HepG2 (cell line): ENCODE data around the gene ASB4. TPM values are rescaled to one million over a fixed set of nuclear protein-coding genes. Genes with fewer than 3 reads are reported as not detected.

ENCODE experiments used
- BRCA1 ChIP-seq: sonication (generic); formaldehyde crosslinking; IDR thresholded peaks from 2 replicates; pipeline ENCODE4 v1.4.0; 2020; ENCODE audit warnings: missing genetic modification reagents
- CBX5 ChIP-seq: sonication (generic); formaldehyde crosslinking; IDR thresholded peaks from 2 replicates; pipeline ENCODE4 v1.4.0; 2020; ENCODE audit warnings: missing genetic modification reagents, borderline replicate concordance
- FOSL2 ChIP-seq: sonication (generic); formaldehyde crosslinking; IDR thresholded peaks from 2 replicates; pipeline ENCODE4 v1.4.0; 2020; ENCODE audit warnings: missing genetic modification reagents
- FOXO1 ChIP-seq: sonication (generic); formaldehyde crosslinking; IDR thresholded peaks from 2 replicates; pipeline ENCODE4 v1.4.0; 2020; ENCODE audit warnings: missing genetic modification reagents
- HMG20A ChIP-seq: IDR thresholded peaks from 2 replicates; pipeline ENCODE4 v1.6.1; 2016; ENCODE audit warnings: borderline replicate concordance
- KDM1A ChIP-seq: IDR thresholded peaks from 2 replicates; pipeline ENCODE4 v1.6.1; 2016; ENCODE audit warnings: missing compliant biosample characterization
- KMT2B ChIP-seq: IDR thresholded peaks from 2 replicates; pipeline ENCODE4 v1.6.1; 2016; ENCODE audit warnings: missing genetic modification reagents, missing compliant biosample characterization
- LCORL ChIP-seq, 2 experiments: fragments of 450-650 bp in 1 of 2; sonication (generic) in 1 of 2; formaldehyde crosslinking in 1 of 2; IDR thresholded peaks; 2 replicates each; pipeline versions ENCODE4 v1.5.0 to v1.6.1; 2017 to 2020; ENCODE audit warnings: antibody characterized with exemption in 1 of 2, missing genetic modification reagents in 1 of 2
- MAF1 ChIP-seq: sonication (generic); formaldehyde crosslinking; IDR thresholded peaks from 2 replicates; pipeline ENCODE4 v1.5.0; 2020; ENCODE audit warnings: missing genetic modification reagents, borderline replicate concordance
- NFKBIZ ChIP-seq: IDR thresholded peaks from 2 replicates; pipeline ENCODE4 v1.6.1; 2018; ENCODE audit warnings: missing genetic modification reagents, missing compliant biosample characterization
- NR2F6 ChIP-seq, 2 experiments: IDR thresholded peaks; 2 replicates each; pipeline ENCODE4 v1.6.1; 2016; ENCODE audit warnings: antibody characterized with exemption in 1 of 2, mild to moderate bottlenecking in 1 of 2
- PITX1 ChIP-seq: sonication (generic); formaldehyde crosslinking; IDR thresholded peaks from 2 replicates; pipeline ENCODE4 v1.5.1; 2020; ENCODE audit warnings: mild to moderate bottlenecking, missing genetic modification reagents
- SIX1 ChIP-seq: sonication (generic); formaldehyde crosslinking; IDR thresholded peaks from 2 replicates; pipeline ENCODE4 v1.4.0; 2020; ENCODE audit warnings: missing genetic modification reagents, borderline replicate concordance
- TFE3 ChIP-seq: IDR thresholded peaks from 2 replicates; pipeline ENCODE4 v1.6.1; 2016
- ZFX ChIP-seq: sonication (generic); formaldehyde crosslinking; IDR thresholded peaks from 2 replicates; pipeline ENCODE4 v1.4.0; 2020; ENCODE audit warnings: mild to moderate bottlenecking, low read depth, missing genetic modification reagents, moderate library complexity
- ZNF124 ChIP-seq: sonication (generic); formaldehyde crosslinking; IDR thresholded peaks from 2 replicates; pipeline ENCODE4 v1.4.0; 2020; ENCODE audit warnings: missing genetic modification reagents
- ZNF3 ChIP-seq: IDR thresholded peaks from 2 replicates; pipeline ENCODE4 v1.7.0; 2017; ENCODE audit warnings: inconsistent platforms
- ZNF614 ChIP-seq: IDR thresholded peaks from 2 replicates; pipeline ENCODE4 v1.6.1; 2018; ENCODE audit warnings: missing biosample characterization, missing genetic modification reagents, inconsistent platforms, borderline replicate concordance
- ZNF644 ChIP-seq: IDR thresholded peaks from 2 replicates; pipeline ENCODE4 v1.6.1; 2016; ENCODE audit warnings: low read depth
- polyA plus RNA-seq, 8 experiments: library from polyadenylated mRNA; depleted of rRNA in 3 of 8; stranded (reverse) in 7 of 8; unstranded in 1 of 8; fragments of >200 nt; fragmentation: Illumina TruSeq in 4 of 8; extraction: Trizol in 4 of 8; gene quantifications; 2 replicates each; pipeline versions ENCODE4 v1.2.1 to v1.2.3, GENCODE V29; 2011 to 2016; ENCODE audit warnings: low read depth in 4 of 8, missing spikeins in 1 of 8, mixed read lengths in 1 of 8; ENCODE audit not compliant: insufficient read depth in 1 of 8
- total RNA-seq, 5 experiments: library from RNA; depleted of rRNA; stranded (reverse); fragments of >200 nt; fragmentation: Illumina TruSeq; extraction: Trizol; gene quantifications; 2 replicates each; pipeline ENCODE4 v1.2.3, GENCODE V29; 2016; ENCODE audit warnings: low read depth in 1 of 5
- TF ChIP-seq, protein P1 (sequence below): sonication (generic); formaldehyde crosslinking; IDR thresholded peaks from 2 replicates; pipeline ENCODE4 v1.8.0; 2022; ENCODE audit warnings: mild to moderate bottlenecking, missing genetic modification reagents; ENCODE audit not compliant: insufficient replicate concordance
- TF ChIP-seq, protein P2 (sequence below): sonication (generic); formaldehyde crosslinking; IDR thresholded peaks from 2 replicates; pipeline ENCODE4 v1.4.0; 2020; ENCODE audit warnings: mild to moderate bottlenecking, missing genetic modification reagents
- TF ChIP-seq, protein P3 (sequence below): sonication (generic); formaldehyde crosslinking; IDR thresholded peaks from 2 replicates; pipeline ENCODE4 v1.4.0; 2020; ENCODE audit warnings: missing genetic modification reagents, borderline replicate concordance

ASB4 gene
- total and polyA plus RNA-seq, 2 of the 13 experiments (the other 11 are each of a cell fraction or from before 2014, with no cell fraction given): 1.1 to 4.0 TPM

DNA sequence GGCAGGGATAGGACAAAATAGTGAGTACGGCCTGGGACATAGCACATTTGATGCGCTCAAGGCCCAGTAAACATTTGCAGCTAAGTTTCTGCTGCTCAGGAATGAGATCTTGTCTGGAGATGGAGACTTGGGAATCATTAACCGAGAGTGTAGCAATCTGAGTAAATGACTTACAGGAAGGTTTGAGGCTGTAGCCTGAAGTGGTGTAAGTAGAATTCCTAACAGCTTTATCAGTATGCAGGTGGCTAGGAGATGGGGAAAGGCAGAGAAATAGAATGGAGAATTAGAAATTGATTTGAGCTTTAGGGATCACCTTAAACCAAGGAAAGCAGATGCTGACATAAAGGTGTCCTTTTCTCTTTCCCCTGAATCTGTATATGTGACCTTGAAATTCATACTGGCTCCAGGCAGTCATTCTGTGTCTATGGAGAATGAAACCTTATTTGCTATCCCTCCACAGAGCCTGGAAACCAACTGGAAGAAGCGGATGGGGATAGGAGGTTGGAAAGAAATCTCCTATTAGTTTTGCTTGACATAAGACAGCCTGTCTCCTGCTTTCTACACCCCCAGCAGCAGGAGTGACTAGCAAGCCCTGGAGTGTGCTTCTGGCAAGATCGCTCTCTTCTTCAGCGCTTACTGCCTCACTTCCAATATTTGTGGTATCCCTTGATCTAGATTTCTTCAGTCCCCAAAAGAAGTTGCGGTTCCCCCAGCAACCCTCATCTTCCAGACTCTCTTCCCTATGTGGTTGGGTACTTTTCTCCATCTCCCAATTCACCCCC, 44.5 kb upstream of the ASB4 start (continued):
- TF ChIP-seq, protein P1, sequence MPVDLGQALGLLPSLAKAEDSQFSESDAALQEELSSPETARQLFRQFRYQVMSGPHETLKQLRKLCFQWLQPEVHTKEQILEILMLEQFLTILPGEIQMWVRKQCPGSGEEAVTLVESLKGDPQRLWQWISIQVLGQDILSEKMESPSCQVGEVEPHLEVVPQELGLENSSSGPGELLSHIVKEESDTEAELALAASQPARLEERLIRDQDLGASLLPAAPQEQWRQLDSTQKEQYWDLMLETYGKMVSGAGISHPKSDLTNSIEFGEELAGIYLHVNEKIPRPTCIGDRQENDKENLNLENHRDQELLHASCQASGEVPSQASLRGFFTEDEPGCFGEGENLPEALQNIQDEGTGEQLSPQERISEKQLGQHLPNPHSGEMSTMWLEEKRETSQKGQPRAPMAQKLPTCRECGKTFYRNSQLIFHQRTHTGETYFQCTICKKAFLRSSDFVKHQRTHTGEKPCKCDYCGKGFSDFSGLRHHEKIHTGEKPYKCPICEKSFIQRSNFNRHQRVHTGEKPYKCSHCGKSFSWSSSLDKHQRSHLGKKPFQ (CRISPR knock-in tag): no peak
- TF ChIP-seq, protein P2, sequence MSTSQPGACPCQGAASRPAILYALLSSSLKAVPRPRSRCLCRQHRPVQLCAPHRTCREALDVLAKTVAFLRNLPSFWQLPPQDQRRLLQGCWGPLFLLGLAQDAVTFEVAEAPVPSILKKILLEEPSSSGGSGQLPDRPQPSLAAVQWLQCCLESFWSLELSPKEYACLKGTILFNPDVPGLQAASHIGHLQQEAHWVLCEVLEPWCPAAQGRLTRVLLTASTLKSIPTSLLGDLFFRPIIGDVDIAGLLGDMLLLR (CRISPR knock-in tag): no peak
- TF ChIP-seq MAF1 (CRISPR knock-in tag): no peak
- peak; percentile 69; the same call in 1 of the 2 replicates for TF ChIP-seq SIX1
- TF ChIP-seq NFKBIZ (CRISPR knock-in tag): no peak
- TF ChIP-seq HMG20A (CRISPR knock-in tag): peak; percentile 81; the same call in 1 of the 2 replicates
- TF ChIP-seq ZNF3: no peak
- TF ChIP-seq ZFX: 0 out of 2 replicates have a peak, but pooled peaks have one; percentile 48
- TF ChIP-seq FOXO1 (CRISPR knock-in tag): peak; percentile 66
- TF ChIP-seq ZNF644 (CRISPR knock-in tag): peak; percentile 21; the same call in 1 of the 2 replicates
- TF ChIP-seq LCORL (IDR thresholded peaks at IDR 0.05): no peak
- TF ChIP-seq LCORL (CRISPR knock-in tag; IDR thresholded peaks at IDR 0.05): no peak
- TF ChIP-seq, protein P3, sequence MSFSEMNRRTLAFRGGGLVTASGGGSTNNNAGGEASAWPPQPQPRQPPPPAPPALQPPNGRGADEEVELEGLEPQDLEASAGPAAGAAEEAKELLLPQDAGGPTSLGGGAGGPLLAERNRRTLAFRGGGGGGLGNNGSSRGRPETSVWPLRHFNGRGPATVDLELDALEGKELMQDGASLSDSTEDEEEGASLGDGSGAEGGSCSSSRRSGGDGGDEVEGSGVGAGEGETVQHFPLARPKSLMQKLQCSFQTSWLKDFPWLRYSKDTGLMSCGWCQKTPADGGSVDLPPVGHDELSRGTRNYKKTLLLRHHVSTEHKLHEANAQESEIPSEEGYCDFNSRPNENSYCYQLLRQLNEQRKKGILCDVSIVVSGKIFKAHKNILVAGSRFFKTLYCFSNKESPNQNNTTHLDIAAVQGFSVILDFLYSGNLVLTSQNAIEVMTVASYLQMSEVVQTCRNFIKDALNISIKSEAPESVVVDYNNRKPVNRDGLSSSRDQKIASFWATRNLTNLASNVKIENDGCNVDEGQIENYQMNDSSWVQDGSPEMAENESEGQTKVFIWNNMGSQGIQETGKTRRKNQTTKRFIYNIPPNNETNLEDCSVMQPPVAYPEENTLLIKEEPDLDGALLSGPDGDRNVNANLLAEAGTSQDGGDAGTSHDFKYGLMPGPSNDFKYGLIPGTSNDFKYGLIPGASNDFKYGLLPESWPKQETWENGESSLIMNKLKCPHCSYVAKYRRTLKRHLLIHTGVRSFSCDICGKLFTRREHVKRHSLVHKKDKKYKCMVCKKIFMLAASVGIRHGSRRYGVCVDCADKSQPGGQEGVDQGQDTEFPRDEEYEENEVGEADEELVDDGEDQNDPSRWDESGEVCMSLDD: no peak
- peak; percentile 84 for TF ChIP-seq FOSL2 (CRISPR knock-in tag)
- peak; percentile 19; the same call in 1 of the 2 replicates for TF ChIP-seq TFE3 (CRISPR knock-in tag)
- peak; percentile 13; the same call in 1 of the 2 replicates for TF ChIP-seq KMT2B (CRISPR knock-in tag)
- TF ChIP-seq KDM1A (CRISPR knock-in tag): no peak
- no peak for TF ChIP-seq CBX5 (CRISPR knock-in tag)
- TF ChIP-seq NR2F6 (IDR thresholded peaks at IDR 0.05): no peak; the same call in 1 of the 2 replicates
- TF ChIP-seq NR2F6 (CRISPR knock-in tag; IDR thresholded peaks at IDR 0.05): no peak
- TF ChIP-seq ZNF614: peak; percentile 47; the same call in 1 of the 2 replicates
- 0 out of 2 replicates have a peak, but pooled peaks have one; percentile 22 for TF ChIP-seq PITX1 (CRISPR knock-in tag)
- no peak for TF ChIP-seq BRCA1 (CRISPR knock-in tag)
- TF ChIP-seq ZNF124: peak; percentile 67; the same call in 1 of the 2 replicates
